ENCODE data around the gene CAST. TPM values are rescaled to one million over a fixed set of nuclear protein-coding genes. Genes with fewer than 3 reads are reported as not detected.

The CAST gene
- total RNA-seq, 1 donor from 2014 or later = 260 TPM

GRCh38 chr5:96721351-96721977 lies 59.3 kb downstream of the CAST start:
- no peak for TF ChIP-seq CTCF (IDR thresholded peaks at IDR 0.05)
- Histone ChIP-seq H3K4me3 (no peak overlapping the region), H3K4me1 (peaks cover 36% of the 10 kb centered on the region), H3K9me3 (no peaks in the 10 kb centered on the region), H3K27me3 (no peaks in the 10 kb centered on the region), H3K27ac (peak overlapping the region; percentile 45), H3K36me3 (no peaks in the 10 kb centered on the region)
- peak; percentile 80 for ATAC-seq
- no peak for DNase-seq
- intact Hi-C loops (cut with DNase I) = no loop called here

GRCh38 chr5:96725257-96725656 lies 63.1 kb downstream of the CAST start:
- peaks cover 26% of the 10 kb centered on the region for H3K36me3 ChIP-seq
- peaks cover 17% of the 10 kb centered on the region for H3K4me1 ChIP-seq
- no peak for DNase-seq
- no peak overlapping the region for H3K27ac ChIP-seq
- intact Hi-C loops (cut with DNase I) = no loop called here
- no peak overlapping the region for H3K4me3 ChIP-seq
- no peaks in the 10 kb centered on the region for H3K27me3 ChIP-seq
- no peak for TF ChIP-seq CTCF (IDR thresholded peaks at IDR 0.05)
- H3K9me3 ChIP-seq = no peaks in the 10 kb centered on the region
- no peak for ATAC-seq

GRCh38 chr5:96726802-96727201 lies 64.6 kb downstream of the CAST start:
- ATAC-seq (no peak), DNase-seq (no peak)
- H3K27ac ChIP-seq = no peak overlapping the region
- TF ChIP-seq CTCF (IDR thresholded peaks at IDR 0.05) = no peak
- H3K4me3 ChIP-seq = no peak overlapping the region
- intact Hi-C loops (cut with DNase I) = no loop called here
- no peaks in the 10 kb centered on the region for H3K9me3 ChIP-seq
- H3K4me1 ChIP-seq = peaks cover 3% of the 10 kb centered on the region
- no peaks in the 10 kb centered on the region for H3K27me3 ChIP-seq
- peaks cover 37% of the 10 kb centered on the region for H3K36me3 ChIP-seq

DNA sequence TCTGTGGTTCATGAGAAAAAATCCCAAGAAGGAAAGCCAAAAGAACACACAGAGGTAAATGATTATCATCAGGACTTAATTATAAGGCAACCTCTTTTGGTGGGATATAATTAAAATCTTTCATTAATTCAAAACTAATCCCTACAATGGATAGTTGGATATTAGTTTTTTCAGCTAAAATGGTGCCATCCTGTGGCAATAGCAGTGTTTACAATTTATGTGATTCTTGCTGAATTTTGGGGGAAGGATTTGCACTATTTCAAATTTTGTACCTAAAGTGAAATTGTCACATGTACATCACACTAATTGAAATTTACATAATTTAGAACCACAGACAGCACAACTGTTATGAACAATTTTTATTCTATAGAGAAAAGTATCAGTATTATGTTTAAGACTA lies 67.0 kb downstream of the CAST start:
- ATAC-seq (no peak), DNase-seq (no peak)
- Histone ChIP-seq H3K4me1 (peaks cover 2% of the 10 kb centered on the region), H3K4me3 (no peak overlapping the region), H3K27me3 (no peaks in the 10 kb centered on the region), H3K36me3 (peaks cover 37% of the 10 kb centered on the region), H3K27ac (no peak overlapping the region), H3K9me3 (no peaks in the 10 kb centered on the region)
- TF ChIP-seq CTCF (IDR thresholded peaks at IDR 0.05) = peak; percentile 19
- intact Hi-C loops (cut with DNase I) = no loop called here

GRCh38 chr5:96730586-96730985 lies 68.4 kb downstream of the CAST start:
- Histone ChIP-seq H3K4me3 (no peak overlapping the region), H3K4me1 (peaks cover 12% of the 10 kb centered on the region), H3K27me3 (no peaks in the 10 kb centered on the region), H3K27ac (no peak overlapping the region), H3K9me3 (no peaks in the 10 kb centered on the region), H3K36me3 (peaks cover 37% of the 10 kb centered on the region)
- intact Hi-C loops (cut with DNase I) = no loop called here
- TF ChIP-seq CTCF (IDR thresholded peaks at IDR 0.05) = no peak
- ATAC-seq (no peak), DNase-seq (no peak)
